MCF 10A (cell line): ENCODE data around the gene BMPR1A. TPM values are rescaled to one million over a fixed set of nuclear protein-coding genes. Genes with fewer than 3 reads are reported as not detected.
A peak's percentile ranks its signal among the peaks of the same experiment; 100 is the strongest.

ENCODE experiments used
- BruUV-seq: library from RNA; stranded (reverse); fragments of 400-500 nt; replicated peaks from 2 replicates; lab custom pipeline; 2021; lab: Mats Ljungman, UMichigan
- CTCF ChIA-PET: fragments of 300-600 bp; sonication (Branson Sonifier 250); formaldehyde crosslinking; extraction: SDS; loops from one replicate; lab custom pipeline; 2021; ENCODE audit warnings: antibody characterized with exemption, inconsistent platforms; lab: Yijun Ruan, JAX
- POLR2A ChIA-PET: fragments of 300-600, 350-650 bp; sonication (Branson Sonifier 250); formaldehyde crosslinking; extraction: SDS; loops from one replicate; lab custom pipeline; 2020; ENCODE audit warnings: antibody characterized with exemption, inconsistent platforms; lab: Yijun Ruan, JAX
- DNase-seq: peaks from one replicate; pipeline ENCODE4 v3.0.0-alpha.2; 2018; ENCODE audit not compliant: unreplicated experiment
- H3K27ac Mint-ChIP-seq: one replicate; pipeline ENCODE4 v1.8.0; 2022; ENCODE audit warnings: mild to moderate bottlenecking, low read depth, mixed read lengths; ENCODE audit not compliant: unreplicated experiment
- H3K27me3 Mint-ChIP-seq: one replicate; pipeline ENCODE4 v1.8.0; 2022; ENCODE audit warnings: mixed read lengths; ENCODE audit not compliant: insufficient read depth, unreplicated experiment
- H3K36me3 Mint-ChIP-seq: one replicate; pipeline ENCODE4 v1.8.0; 2022; ENCODE audit warnings: mild to moderate bottlenecking, moderate library complexity, mixed read lengths; ENCODE audit not compliant: insufficient read depth, unreplicated experiment
- H3K4me1 Mint-ChIP-seq: one replicate; pipeline ENCODE4 v1.8.0; 2022; ENCODE audit warnings: mixed read lengths; ENCODE audit not compliant: insufficient read depth, unreplicated experiment
- H3K4me3 Mint-ChIP-seq: one replicate; pipeline ENCODE4 v1.8.0; 2022; ENCODE audit warnings: mild to moderate bottlenecking, moderate library complexity, mixed read lengths; ENCODE audit not compliant: unreplicated experiment
- H3K9me3 Mint-ChIP-seq: one replicate; pipeline ENCODE4 v1.8.0; 2022; ENCODE audit warnings: mixed read lengths; ENCODE audit not compliant: unreplicated experiment
- intact Hi-C: fragments of 100-400 bp; cut with micrococcal nuclease; formaldehyde crosslinking; loops from 2 replicates; pipeline ENCODE4 v1.14.1; 2022
- total RNA-seq: library from RNA; stranded (reverse); gene quantifications from 2 replicates; pipeline ENCODE4 v1.2.3, GENCODE V29; 2022
- TF ChIP-seq, protein P1 (sequence below): fragments of 200-600 bp; IDR thresholded peaks from one replicate; pipeline ENCODE4 v1.8.0; 2022; ENCODE audit warnings: antibody characterized with exemption, mild to moderate bottlenecking; ENCODE audit not compliant: unreplicated experiment

Gene BMPR1A
- total RNA-seq, 1 experiment from 2014 or later, result 27.3 TPM

- no TSS peak for BruUV-seq
- intact Hi-C loops, result loop anchor here (1.0 kb wide), 2 partner anchors 46 to 188 kb away; no protein-coding TSS in a partner anchor
- H3K4me3 Mint-ChIP-seq, result peak overlapping the region; percentile 73
- H3K36me3 Mint-ChIP-seq, result no peaks in the 10 kb centered on the region
- peak; percentile 89 for DNase-seq
- no peaks in the 10 kb centered on the region for H3K9me3 Mint-ChIP-seq
- H3K27me3 Mint-ChIP-seq, result no peaks in the 10 kb centered on the region
- ChIA-PET CTCF (interaction anchor here (0.7 to 1.1 kb wide), 4 partner anchors 18 to 265 kb away, joined by 3 to 4 read pairs (median 4); no protein-coding TSS in a partner anchor), POLR2A (interaction anchor here (0.6 to 2.3 kb wide), 6 partner anchors 44 to 257 kb away, joined by 3 to 9 read pairs (median 3); partner anchors contain the start of genes ADIRF and BMPR1A)
- H3K27ac Mint-ChIP-seq, result peak overlapping the region; percentile 96
- TF ChIP-seq, protein P1, sequence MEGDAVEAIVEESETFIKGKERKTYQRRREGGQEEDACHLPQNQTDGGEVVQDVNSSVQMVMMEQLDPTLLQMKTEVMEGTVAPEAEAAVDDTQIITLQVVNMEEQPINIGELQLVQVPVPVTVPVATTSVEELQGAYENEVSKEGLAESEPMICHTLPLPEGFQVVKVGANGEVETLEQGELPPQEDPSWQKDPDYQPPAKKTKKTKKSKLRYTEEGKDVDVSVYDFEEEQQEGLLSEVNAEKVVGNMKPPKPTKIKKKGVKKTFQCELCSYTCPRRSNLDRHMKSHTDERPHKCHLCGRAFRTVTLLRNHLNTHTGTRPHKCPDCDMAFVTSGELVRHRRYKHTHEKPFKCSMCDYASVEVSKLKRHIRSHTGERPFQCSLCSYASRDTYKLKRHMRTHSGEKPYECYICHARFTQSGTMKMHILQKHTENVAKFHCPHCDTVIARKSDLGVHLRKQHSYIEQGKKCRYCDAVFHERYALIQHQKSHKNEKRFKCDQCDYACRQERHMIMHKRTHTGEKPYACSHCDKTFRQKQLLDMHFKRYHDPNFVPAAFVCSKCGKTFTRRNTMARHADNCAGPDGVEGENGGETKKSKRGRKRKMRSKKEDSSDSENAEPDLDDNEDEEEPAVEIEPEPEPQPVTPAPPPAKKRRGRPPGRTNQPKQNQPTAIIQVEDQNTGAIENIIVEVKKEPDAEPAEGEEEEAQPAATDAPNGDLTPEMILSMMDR, result peak; percentile 85
- H3K4me1 Mint-ChIP-seq, result peaks cover 5% of the 10 kb centered on the region
Measured at GRCh38 chr10:86710987-86711512, 45.4 kb upstream of the BMPR1A start.

- Mint-ChIP-seq H3K27ac (peak overlapping the region; percentile 96), H3K36me3 (no peaks in the 10 kb centered on the region), H3K4me1 (peaks cover 5% of the 10 kb centered on the region), H3K4me3 (peak overlapping the region; percentile 74), H3K9me3 (no peaks in the 10 kb centered on the region), H3K27me3 (no peaks in the 10 kb centered on the region)
- peak; percentile 31 for DNase-seq
- ChIA-PET CTCF (interaction anchor here (0.6 to 1.3 kb wide), 7 partner anchors 18 to 189 kb away, joined by 3 to 5 read pairs (median 3); no protein-coding TSS in a partner anchor), POLR2A (interaction anchor here (0.7 to 2.3 kb wide), 7 partner anchors 15 to 257 kb away, joined by 3 to 9 read pairs (median 3); partner anchors contain the start of genes ADIRF and BMPR1A)
- intact Hi-C loops, result loop anchor here (1.0 kb wide), 2 partner anchors 46 to 188 kb away; no protein-coding TSS in a partner anchor
- no TSS peak for BruUV-seq
- TF ChIP-seq, protein P1, result no peak
Measured at GRCh38 chr10:86711513-86712316, 44.7 kb upstream of the BMPR1A start.

DNA sequence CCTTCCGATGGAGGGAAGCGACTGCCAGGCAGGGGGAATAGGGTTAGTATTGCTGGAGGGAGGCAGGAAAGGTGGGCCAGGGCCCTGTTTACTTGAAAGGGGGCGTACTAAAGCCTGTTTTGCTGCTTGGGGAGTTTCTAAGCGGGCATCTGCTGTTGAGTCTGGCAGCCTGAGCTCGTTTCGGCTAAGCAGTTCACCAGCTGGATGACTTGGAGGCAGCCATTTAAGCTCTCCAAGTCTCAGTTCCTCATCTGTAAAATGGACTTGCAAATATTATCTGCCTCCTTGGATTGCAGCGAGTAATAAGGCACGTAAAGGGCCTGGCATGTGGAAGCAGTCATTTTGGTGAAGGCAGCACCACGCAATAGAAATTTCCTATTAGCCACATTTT, 44.1 kb upstream of the BMPR1A start:
- peak overlapping the region; percentile 96 for H3K27ac Mint-ChIP-seq
- no peaks in the 10 kb centered on the region for H3K36me3 Mint-ChIP-seq
- ChIA-PET POLR2A (interaction anchor here (0.6 to 2.3 kb wide), 4 partner anchors 14 to 193 kb away, joined by 3 to 9 read pairs (median 6); partner anchors contain the start of gene BMPR1A), CTCF (interaction anchor here (0.7 to 1.3 kb wide), 4 partner anchors 138 to 188 kb away, joined by 3 to 5 read pairs (median 3); no protein-coding TSS in a partner anchor)
- TF ChIP-seq, protein P1, result no peak
- peak overlapping the region; percentile 74 for H3K4me3 Mint-ChIP-seq
- H3K27me3 Mint-ChIP-seq, result no peaks in the 10 kb centered on the region
- TSS peak; percentile 72 for BruUV-seq
- H3K9me3 Mint-ChIP-seq, result no peaks in the 10 kb centered on the region
- DNase-seq, result no peak
- intact Hi-C loops, result no loop called here
- H3K4me1 Mint-ChIP-seq, result peaks cover 5% of the 10 kb centered on the region
